Left renal cortex interstitium (tissue), 4 donors: Measurements from ENCODE around the gene KIF3A. TPM values are rescaled to one million over a fixed set of nuclear protein-coding genes. Genes with fewer than 3 reads are reported as not detected.

Experiments used
- DNase-seq, 4 donors: peaks; one replicate each; pipeline ENCODE4 v3.0.0-alpha.2; 2013; ENCODE audit warnings: low read depth in 4 of 4, low spot score in 2 of 4, missing footprints in 1 of 4
- polyA plus RNA-seq, 4 donors: library from polyadenylated mRNA; unstranded; fragments of 120-200 nt; gene quantifications; one replicate each; pipeline ENCODE4 v1.2.1, GENCODE V29; 2013; ENCODE audit not compliant: insufficient read length in 4 of 4

KIF3A gene
- polyA plus RNA-seq, 4 donors: 14.5 to 36.4 (median 24.5) TPM

DNA sequence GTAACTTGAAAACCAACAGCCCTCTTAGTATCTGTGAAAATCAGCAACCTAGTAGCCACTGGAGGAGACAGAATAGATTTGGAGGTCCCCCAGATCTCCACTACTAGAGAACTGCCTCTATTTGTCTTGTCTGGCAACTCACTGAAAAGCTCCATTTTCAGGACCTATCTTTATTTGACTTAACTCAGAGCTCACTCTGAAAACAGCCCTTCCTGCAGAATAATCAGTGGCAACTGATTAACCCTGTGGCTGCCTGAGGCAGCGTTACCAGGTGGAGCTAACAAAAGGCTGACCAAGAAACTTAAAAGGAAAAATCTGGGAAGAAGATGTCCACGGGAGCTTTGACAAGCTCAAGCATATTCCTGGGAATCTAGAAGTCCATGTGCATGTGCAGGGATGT is 89.9 kb downstream of the KIF3A start:
- DNase-seq: no peak

DNA sequence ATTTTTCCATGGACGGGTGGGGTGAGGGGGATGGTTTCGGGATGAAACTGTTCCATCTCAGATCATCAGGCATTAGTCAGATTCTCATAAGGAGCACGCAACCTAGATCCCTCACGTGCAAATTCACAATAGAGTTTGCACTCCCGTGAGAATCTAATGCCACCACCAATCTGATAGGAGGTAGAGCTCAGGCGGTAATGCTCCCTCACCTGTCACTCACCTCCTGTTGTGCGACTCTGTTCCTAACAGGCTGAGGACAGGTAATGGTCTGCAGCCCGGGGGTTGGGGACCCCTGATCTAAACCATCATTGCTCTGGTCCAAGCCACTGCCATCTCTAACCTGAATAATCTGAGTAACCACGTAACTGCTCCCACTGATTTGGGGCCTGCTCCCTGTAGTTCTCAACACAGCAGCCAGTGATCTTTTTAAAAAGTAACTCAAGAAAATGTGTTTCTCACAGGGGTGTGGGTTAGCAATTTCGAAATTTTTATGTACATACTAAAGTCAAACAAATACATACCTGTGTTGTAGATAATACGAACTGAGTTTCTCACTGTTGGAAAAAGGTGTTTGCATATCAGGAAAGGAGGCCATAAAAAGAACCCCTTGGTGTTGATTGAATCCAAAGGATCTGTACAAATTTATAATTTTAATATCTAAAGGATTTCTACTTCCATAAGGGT is 90.6 kb downstream of the KIF3A start:
- no peak for DNase-seq

DNA sequence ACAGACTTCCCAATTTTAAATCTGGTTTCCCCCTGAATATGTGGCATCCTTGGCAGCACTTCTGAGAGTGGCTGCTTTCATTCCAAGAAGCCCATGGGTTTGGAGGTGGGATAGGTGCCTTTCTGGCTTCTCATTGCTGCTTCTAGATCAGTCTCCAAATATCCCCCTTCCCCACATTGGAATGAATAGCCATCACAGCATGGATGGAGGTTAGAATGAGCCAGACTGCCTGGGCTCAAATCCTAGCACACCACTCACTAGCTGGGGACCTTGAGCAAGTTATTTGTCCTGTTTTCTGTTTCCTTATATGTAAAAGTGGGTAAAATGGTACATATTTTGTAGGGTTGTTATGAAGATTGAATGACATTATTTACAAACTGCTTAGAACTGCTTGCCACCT is 93.2 kb downstream of the KIF3A start:
- DNase-seq: no peak

Other genes with a start within 250 kb of the KIF3A start
- gene IRF1, start 246.8 kb downstream of the KIF3A start, polyA plus RNA-seq: 10 to 100 TPM; 13.9 to 23.8 (median 18.9) TPM
- under 1 TPM in 3 of 4 donors, not detected in 1; 0.16 to 0.62 (median 0.51) TPM for gene IL5, start 194.0 kb downstream of the KIF3A start, polyA plus RNA-seq
- 10 to 100 TPM; 43.4 to 50.8 (median 47.0) TPM for gene RAD50, start 180.6 kb downstream of the KIF3A start, polyA plus RNA-seq
- gene IL13, start 79.4 kb downstream of the KIF3A start, polyA plus RNA-seq: under 1 TPM in 1 of 4 donors, not detected in 3; 0.13 TPM
- gene IL4, start 63.6 kb downstream of the KIF3A start, polyA plus RNA-seq: not detected
- 1 to 10 TPM; 3.7 to 4.8 (median 3.9) TPM for gene CCNI2, start 9.9 kb upstream of the KIF3A start, polyA plus RNA-seq
- 10 to 100 TPM; 74.2 to 84.5 (median 79.2) TPM for gene SEPTIN8, start 39.7 kb upstream of the KIF3A start, polyA plus RNA-seq
- gene SOWAHA, start 75.8 kb upstream of the KIF3A start, polyA plus RNA-seq: 1 to 10 TPM; 4.5 to 5.1 (median 4.6) TPM
- gene SHROOM1, start 93.1 kb upstream of the KIF3A start, polyA plus RNA-seq: 10 to 100 TPM; 11.6 to 22.7 (median 18.4) TPM
- gene GDF9, start 128.9 kb upstream of the KIF3A start, polyA plus RNA-seq: 1 to 10 TPM; 1.6 to 1.8 (median 1.8) TPM
- gene UQCRQ, start 129.1 kb upstream of the KIF3A start, polyA plus RNA-seq: 100 to 1,000 TPM; 191 to 319 (median 201) TPM
- gene LEAP2, start 136.1 kb upstream of the KIF3A start, polyA plus RNA-seq: 1 to 10 TPM; 2.3 to 7.8 (median 6.4) TPM
- gene AFF4, start 226.1 kb upstream of the KIF3A start, polyA plus RNA-seq: 10 to 100 TPM; 51.4 to 72.8 (median 59.6) TPM